Calu3 (cell line): ENCODE measurements around the gene LYZL1. TPM values are rescaled to one million over a fixed set of nuclear protein-coding genes. Genes with fewer than 3 reads are reported as not detected.

Source experiments
- BruUV-seq: library from RNA; stranded (reverse); fragments of 400-500 nt; replicated peaks from 2 replicates; lab custom pipeline; 2021; lab: Mats Ljungman, UMichigan
- CTCF ChIA-PET: fragments of 300-600 bp; sonication (Branson Sonifier 250); formaldehyde crosslinking; loops from one replicate; lab custom pipeline; 2022; ENCODE audit warnings: antibody characterized with exemption; lab: Charles Lee
- DNase-seq: peaks from one replicate; pipeline ENCODE4 v3.0.0; 2022
- H3K27ac Mint-ChIP-seq: one replicate; pipeline ENCODE4 v1.8.0; 2022; ENCODE audit warnings: mixed read lengths; ENCODE audit not compliant: unreplicated experiment
- H3K27me3 Mint-ChIP-seq: one replicate; pipeline ENCODE4 v1.8.0; 2022; ENCODE audit warnings: mixed read lengths; ENCODE audit not compliant: unreplicated experiment
- H3K36me3 Mint-ChIP-seq: one replicate; pipeline ENCODE4 v1.8.0; 2022; ENCODE audit warnings: mild to moderate bottlenecking, moderate library complexity, mixed read lengths; ENCODE audit not compliant: insufficient read depth, unreplicated experiment
- H3K4me1 Mint-ChIP-seq: one replicate; pipeline ENCODE4 v1.8.0; 2022; ENCODE audit warnings: mild to moderate bottlenecking, low read depth, mixed read lengths; ENCODE audit not compliant: unreplicated experiment
- H3K4me3 Mint-ChIP-seq: one replicate; pipeline ENCODE4 v1.8.0; 2022; ENCODE audit warnings: mild to moderate bottlenecking, low read depth, moderate library complexity, mixed read lengths; ENCODE audit not compliant: unreplicated experiment
- H3K9me3 Mint-ChIP-seq: one replicate; pipeline ENCODE4 v1.8.0; 2022; ENCODE audit warnings: low read depth, mixed read lengths; ENCODE audit not compliant: unreplicated experiment
- intact Hi-C: fragments of 100-400 bp; cut with micrococcal nuclease; formaldehyde crosslinking; loops from one replicate; pipeline ENCODE4 v1.10.0; 2022; ENCODE audit not compliant: unreplicated experiment
- total RNA-seq: library from RNA; stranded (reverse); gene quantifications from 2 replicates; pipeline ENCODE4 v1.2.3, GENCODE V29; 2022
- TF ChIP-seq, protein P1 (sequence below): fragments of 200-600 bp; IDR thresholded peaks from one replicate; pipeline ENCODE4 v1.8.0; 2022; ENCODE audit warnings: antibody characterized with exemption; ENCODE audit not compliant: unreplicated experiment

The LYZL1 gene
- total RNA-seq, 1 experiment from 2014 or later, result not detected

DNA sequence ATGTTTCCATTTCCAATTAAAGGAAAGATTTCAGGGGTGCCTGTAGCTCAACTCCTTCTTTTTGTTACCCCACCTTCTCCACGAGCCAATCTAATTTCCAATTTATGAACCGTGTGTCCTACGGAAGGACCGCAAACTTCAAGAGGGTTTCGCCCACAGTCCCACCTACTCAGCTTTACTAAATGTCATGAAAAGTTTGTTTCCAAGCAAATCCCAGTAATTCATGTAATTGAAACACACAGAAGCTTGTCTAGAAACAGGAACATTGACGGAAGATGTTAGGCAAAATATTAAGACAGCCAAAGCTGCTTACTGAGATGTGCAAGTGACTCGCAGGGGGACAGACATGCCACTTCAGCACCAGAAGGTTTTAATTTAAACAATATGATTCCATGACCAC lies 32.9 kb upstream of the LYZL1 start:
- Mint-ChIP-seq H3K9me3 (no peaks in the 10 kb centered on the region), H3K4me3 (no peak overlapping the region), H3K4me1 (no peaks in the 10 kb centered on the region), H3K27ac (no peak overlapping the region), H3K36me3 (no peaks in the 10 kb centered on the region), H3K27me3 (peaks cover 71% of the 10 kb centered on the region)
- DNase-seq, result no peak
- BruUV-seq, result no TSS peak
- CTCF ChIA-PET, result no interaction called here
- intact Hi-C loops, result no loop called here
- TF ChIP-seq, protein P1, sequence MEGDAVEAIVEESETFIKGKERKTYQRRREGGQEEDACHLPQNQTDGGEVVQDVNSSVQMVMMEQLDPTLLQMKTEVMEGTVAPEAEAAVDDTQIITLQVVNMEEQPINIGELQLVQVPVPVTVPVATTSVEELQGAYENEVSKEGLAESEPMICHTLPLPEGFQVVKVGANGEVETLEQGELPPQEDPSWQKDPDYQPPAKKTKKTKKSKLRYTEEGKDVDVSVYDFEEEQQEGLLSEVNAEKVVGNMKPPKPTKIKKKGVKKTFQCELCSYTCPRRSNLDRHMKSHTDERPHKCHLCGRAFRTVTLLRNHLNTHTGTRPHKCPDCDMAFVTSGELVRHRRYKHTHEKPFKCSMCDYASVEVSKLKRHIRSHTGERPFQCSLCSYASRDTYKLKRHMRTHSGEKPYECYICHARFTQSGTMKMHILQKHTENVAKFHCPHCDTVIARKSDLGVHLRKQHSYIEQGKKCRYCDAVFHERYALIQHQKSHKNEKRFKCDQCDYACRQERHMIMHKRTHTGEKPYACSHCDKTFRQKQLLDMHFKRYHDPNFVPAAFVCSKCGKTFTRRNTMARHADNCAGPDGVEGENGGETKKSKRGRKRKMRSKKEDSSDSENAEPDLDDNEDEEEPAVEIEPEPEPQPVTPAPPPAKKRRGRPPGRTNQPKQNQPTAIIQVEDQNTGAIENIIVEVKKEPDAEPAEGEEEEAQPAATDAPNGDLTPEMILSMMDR, result no peak

DNA sequence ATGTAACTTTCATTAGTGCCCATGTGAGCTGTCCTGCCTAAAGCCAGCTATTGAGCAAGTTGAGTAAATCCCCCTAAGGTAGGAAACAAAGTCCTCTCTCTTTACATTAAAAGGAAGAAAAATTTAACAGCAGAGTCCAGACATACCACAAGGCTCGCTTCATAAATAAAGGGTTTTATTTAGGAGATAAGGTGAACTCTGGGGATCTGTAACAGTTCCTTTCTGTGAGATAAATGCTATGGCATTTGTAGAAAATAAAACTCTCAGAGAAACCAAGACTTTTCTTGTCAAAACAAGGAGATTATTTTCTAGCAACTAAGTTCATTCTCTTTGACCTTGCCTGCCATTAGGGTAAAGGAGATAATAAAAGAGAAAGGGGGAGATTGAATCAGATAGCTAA lies 32.3 kb upstream of the LYZL1 start:
- BruUV-seq, result no TSS peak
- no peaks in the 10 kb centered on the region for H3K4me1 Mint-ChIP-seq
- no peaks in the 10 kb centered on the region for H3K36me3 Mint-ChIP-seq
- CTCF ChIA-PET, result no interaction called here
- no peak overlapping the region for H3K27ac Mint-ChIP-seq
- no peak overlapping the region for H3K4me3 Mint-ChIP-seq
- no peaks in the 10 kb centered on the region for H3K9me3 Mint-ChIP-seq
- no peak for DNase-seq
- intact Hi-C loops, result no loop called here
- H3K27me3 Mint-ChIP-seq, result peaks cover 67% of the 10 kb centered on the region
- TF ChIP-seq, protein P1, result no peak

DNA sequence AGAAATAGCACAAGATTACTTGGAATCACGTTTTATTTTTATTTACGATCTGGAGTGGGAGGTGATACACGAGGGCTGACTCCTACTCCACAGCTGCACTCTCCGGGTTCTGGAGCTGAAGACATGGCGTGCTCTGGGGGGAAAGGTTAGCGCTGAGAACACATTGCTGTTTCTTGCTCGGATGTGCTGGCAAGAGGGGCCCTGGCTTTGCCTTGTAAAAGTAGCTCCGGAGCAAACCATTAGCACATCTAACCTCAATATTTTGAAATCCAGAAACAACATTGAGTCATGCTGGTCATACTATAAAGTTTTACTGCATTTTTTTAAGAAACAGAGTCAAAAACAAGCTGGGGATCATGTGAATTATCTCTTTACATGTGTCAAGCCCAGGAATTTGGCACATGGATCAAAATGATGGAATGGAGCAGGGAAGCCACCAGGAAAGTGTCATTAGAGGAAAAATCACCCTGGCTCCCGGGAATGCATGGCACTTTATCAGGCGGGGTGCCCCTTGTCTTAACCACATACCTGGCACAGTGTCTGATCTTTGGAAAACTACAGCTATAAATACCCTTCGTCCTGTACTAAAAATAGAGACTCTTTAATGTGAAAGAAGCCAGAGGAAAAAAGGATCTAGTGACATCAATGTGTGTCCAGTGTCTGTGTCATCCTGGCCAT lies 31.6 kb upstream of the LYZL1 start:
- Mint-ChIP-seq H3K4me3 (no peak overlapping the region), H3K36me3 (no peaks in the 10 kb centered on the region), H3K4me1 (no peaks in the 10 kb centered on the region), H3K27me3 (peaks cover 67% of the 10 kb centered on the region), H3K9me3 (no peaks in the 10 kb centered on the region), H3K27ac (no peak overlapping the region)
- CTCF ChIA-PET, result no interaction called here
- BruUV-seq, result no TSS peak
- DNase-seq, result no peak
- TF ChIP-seq, protein P1, result no peak
- intact Hi-C loops, result no loop called here

DNA sequence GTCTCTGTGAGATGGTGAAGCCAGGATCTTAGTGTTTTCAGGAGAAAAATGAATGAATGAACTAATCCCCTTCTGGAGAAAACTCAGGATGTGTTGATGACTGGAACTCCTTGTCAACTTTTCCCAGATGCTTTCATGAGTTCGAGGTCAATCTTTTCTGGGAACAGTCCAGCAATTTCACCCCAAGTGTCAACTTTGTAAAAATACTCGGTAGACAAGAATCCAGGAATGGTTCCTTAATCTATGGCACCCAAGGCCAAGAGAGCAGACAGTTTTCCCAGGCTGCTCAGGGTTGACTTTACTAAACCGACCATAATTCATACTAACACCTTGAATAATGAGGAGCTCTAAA lies 31.1 kb upstream of the LYZL1 start:
- BruUV-seq, result no TSS peak
- Mint-ChIP-seq H3K27ac (no peak overlapping the region), H3K4me1 (no peaks in the 10 kb centered on the region), H3K4me3 (no peak overlapping the region), H3K27me3 (peaks cover 67% of the 10 kb centered on the region), H3K36me3 (no peaks in the 10 kb centered on the region), H3K9me3 (peaks cover 2% of the 10 kb centered on the region)
- TF ChIP-seq, protein P1, result no peak
- CTCF ChIA-PET, result no interaction called here
- DNase-seq, result no peak
- intact Hi-C loops, result no loop called here
